ENCODE results near the gene SCUBE3. TPM values are rescaled to one million over a fixed set of nuclear protein-coding genes. Genes with fewer than 3 reads are reported as not detected.

Gene SCUBE3
- total and polyA plus RNA-seq, 2 experiments from 2014 or later = 0.39 to 1.1 TPM

DNA sequence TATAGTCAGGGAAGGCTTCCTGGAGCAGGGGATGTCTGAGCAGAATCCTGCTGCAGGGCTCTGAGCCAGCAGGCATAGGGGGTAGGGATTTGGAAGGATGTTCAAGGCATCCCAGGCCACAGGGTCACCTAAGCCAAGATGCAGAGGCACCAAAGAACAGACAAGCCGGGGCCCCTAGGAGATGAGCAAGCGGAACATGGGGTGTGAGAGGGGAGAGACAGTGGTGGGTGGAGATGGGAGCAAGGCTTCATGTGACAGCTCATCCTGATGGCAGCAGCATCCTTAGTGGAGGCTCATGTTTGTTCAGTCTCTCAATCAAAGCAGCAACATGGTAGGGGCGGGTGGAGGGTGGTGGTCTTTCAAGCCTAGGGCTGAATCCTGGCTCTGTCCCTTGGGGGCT lies 42.9 kb upstream of the SCUBE3 start:
- DNase-seq (ENCODE audit: low spot score) = no peak
- Mint-ChIP-seq H3K4me1 (peaks cover 5% of the 10 kb centered on the region; the same call in 2 of the 3 replicates), H3K4me3 (no peak overlapping the region), H3K27me3 (ENCODE audit: insufficient read depth, low read depth, poor library complexity) (peaks cover 10% of the 10 kb centered on the region), H3K36me3 (ENCODE audit: low read depth) (peaks cover 2% of the 10 kb centered on the region; the same call in 2 of the 3 replicates), H3K9me3 (peaks cover 4% of the 10 kb centered on the region; the same call in 2 of the 3 replicates), H3K27ac (no peak overlapping the region)
- no peaks in the 10 kb centered on the region for H3K79me2 ChIP-seq (replicated peaks; ENCODE audit: insufficient read depth)
- no peak overlapping the region for H3K4me2 ChIP-seq
- H3K27me3 ChIP-seq (ENCODE audit: insufficient read depth) = no peaks in the 10 kb centered on the region
- 0 out of 2 replicates have a peak, but pooled peaks cover 2% of the 10 kb centered on the region for H3K9me2 ChIP-seq (ENCODE audit: insufficient read depth)
- no peak overlapping the region for H3K4me3 ChIP-seq
- H3K36me3 ChIP-seq (ENCODE audit: insufficient read depth) = no peaks in the 10 kb centered on the region
- ATAC-seq = no peak
- TF ChIP-seq CREB1 (CRISPR knock-in tag; IDR thresholded peaks at IDR 0.05; ENCODE audit: low read depth) = no peak
- TF ChIP-seq, protein P1, sequence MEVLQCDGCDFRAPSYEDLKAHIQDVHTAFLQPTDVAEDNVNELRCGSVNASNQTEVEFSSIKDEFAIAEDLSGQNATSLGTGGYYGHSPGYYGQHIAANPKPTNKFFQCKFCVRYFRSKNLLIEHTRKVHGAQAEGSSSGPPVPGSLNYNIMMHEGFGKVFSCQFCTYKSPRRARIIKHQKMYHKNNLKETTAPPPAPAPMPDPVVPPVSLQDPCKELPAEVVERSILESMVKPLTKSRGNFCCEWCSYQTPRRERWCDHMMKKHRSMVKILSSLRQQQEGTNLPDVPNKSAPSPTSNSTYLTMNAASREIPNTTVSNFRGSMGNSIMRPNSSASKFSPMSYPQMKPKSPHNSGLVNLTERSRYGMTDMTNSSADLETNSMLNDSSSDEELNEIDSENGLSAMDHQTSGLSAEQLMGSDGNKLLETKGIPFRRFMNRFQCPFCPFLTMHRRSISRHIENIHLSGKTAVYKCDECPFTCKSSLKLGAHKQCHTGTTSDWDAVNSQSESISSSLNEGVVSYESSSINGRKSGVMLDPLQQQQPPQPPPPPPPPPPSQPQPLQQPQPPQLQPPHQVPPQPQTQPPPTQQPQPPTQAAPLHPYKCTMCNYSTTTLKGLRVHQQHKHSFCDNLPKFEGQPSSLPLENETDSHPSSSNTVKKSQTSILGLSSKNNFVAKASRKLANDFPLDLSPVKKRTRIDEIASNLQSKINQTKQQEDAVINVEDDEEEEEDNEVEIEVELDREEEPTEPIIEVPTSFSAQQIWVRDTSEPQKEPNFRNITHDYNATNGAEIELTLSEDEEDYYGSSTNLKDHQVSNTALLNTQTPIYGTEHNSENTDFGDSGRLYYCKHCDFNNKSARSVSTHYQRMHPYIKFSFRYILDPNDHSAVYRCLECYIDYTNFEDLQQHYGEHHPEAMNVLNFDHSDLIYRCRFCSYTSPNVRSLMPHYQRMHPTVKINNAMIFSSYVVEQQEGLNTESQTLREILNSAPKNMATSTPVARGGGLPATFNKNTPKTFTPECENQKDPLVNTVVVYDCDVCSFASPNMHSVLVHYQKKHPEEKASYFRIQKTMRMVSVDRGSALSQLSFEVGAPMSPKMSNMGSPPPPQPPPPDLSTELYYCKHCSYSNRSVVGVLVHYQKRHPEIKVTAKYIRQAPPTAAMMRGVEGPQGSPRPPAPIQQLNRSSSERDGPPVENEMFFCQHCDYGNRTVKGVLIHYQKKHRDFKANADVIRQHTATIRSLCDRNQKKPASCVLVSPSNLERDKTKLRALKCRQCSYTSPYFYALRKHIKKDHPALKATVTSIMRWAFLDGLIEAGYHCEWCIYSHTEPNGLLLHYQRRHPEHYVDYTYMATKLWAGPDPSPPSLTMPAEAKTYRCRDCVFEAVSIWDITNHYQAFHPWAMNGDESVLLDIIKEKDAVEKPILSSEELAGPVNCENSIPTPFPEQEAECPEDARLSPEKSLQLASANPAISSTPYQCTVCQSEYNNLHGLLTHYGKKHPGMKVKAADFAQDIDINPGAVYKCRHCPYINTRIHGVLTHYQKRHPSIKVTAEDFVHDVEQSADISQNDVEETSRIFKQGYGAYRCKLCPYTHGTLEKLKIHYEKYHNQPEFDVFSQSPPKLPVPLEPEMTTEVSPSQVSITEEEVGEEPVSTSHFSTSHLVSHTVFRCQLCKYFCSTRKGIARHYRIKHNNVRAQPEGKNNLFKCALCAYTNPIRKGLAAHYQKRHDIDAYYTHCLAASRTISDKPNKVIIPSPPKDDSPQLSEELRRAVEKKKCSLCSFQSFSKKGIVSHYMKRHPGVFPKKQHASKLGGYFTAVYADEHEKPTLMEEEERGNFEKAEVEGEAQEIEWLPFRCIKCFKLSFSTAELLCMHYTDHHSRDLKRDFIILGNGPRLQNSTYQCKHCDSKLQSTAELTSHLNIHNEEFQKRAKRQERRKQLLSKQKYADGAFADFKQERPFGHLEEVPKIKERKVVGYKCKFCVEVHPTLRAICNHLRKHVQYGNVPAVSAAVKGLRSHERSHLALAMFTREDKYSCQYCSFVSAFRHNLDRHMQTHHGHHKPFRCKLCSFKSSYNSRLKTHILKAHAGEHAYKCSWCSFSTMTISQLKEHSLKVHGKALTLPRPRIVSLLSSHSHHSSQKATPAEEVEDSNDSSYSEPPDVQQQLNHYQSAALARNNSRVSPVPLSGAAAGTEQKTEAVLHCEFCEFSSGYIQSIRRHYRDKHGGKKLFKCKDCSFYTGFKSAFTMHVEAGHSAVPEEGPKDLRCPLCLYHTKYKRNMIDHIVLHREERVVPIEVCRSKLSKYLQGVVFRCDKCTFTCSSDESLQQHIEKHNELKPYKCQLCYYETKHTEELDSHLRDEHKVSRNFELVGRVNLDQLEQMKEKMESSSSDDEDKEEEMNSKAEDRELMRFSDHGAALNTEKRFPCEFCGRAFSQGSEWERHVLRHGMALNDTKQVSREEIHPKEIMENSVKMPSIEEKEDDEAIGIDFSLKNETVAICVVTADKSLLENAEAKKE (CRISPR knock-in tag; IDR thresholded peaks at IDR 0.05) = no peak
- TF ChIP-seq, protein P2, sequence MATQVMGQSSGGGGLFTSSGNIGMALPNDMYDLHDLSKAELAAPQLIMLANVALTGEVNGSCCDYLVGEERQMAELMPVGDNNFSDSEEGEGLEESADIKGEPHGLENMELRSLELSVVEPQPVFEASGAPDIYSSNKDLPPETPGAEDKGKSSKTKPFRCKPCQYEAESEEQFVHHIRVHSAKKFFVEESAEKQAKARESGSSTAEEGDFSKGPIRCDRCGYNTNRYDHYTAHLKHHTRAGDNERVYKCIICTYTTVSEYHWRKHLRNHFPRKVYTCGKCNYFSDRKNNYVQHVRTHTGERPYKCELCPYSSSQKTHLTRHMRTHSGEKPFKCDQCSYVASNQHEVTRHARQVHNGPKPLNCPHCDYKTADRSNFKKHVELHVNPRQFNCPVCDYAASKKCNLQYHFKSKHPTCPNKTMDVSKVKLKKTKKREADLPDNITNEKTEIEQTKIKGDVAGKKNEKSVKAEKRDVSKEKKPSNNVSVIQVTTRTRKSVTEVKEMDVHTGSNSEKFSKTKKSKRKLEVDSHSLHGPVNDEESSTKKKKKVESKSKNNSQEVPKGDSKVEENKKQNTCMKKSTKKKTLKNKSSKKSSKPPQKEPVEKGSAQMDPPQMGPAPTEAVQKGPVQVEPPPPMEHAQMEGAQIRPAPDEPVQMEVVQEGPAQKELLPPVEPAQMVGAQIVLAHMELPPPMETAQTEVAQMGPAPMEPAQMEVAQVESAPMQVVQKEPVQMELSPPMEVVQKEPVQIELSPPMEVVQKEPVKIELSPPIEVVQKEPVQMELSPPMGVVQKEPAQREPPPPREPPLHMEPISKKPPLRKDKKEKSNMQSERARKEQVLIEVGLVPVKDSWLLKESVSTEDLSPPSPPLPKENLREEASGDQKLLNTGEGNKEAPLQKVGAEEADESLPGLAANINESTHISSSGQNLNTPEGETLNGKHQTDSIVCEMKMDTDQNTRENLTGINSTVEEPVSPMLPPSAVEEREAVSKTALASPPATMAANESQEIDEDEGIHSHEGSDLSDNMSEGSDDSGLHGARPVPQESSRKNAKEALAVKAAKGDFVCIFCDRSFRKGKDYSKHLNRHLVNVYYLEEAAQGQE (IDR thresholded peaks at IDR 0.05; ENCODE audit: unreplicated experiment) = no peak
- no peak for TF ChIP-seq POLR2AphosphoS5 (IDR thresholded peaks at IDR 0.05; ENCODE audit: low read depth)
- TF ChIP-seq ZNF331 (CRISPR knock-in tag; IDR thresholded peaks at IDR 0.05; ENCODE audit: low read depth) = no peak
- no peak for TF ChIP-seq STAT1 (IDR thresholded peaks at IDR 0.05; ENCODE audit: unreplicated experiment)
- TF ChIP-seq JUNB (IDR thresholded peaks at IDR 0.05; ENCODE audit: unreplicated experiment) = no peak
- H2AFZ ChIP-seq = no peak overlapping the region
- no peaks in the 10 kb centered on the region for H3K4me1 ChIP-seq (ENCODE audit: insufficient read depth)
- H4K20me1 ChIP-seq (replicated peaks; ENCODE audit: insufficient read depth) = no peaks in the 10 kb centered on the region
- no peak overlapping the region for H3K27ac ChIP-seq (ENCODE audit: low read depth)
- H3F3A ChIP-seq (replicated peaks; ENCODE audit: low read depth) = no peaks in the 10 kb centered on the region

Measured in GM23338 (cell line).